RWPE1 (cell line): ENCODE measurements around the gene TTC12.

ENCODE experiments used
- CTCF ChIA-PET: fragments of 350-600 bp; sonication (Branson Sonifier 250); formaldehyde crosslinking; extraction: SDS; loops from one replicate; lab custom pipeline; 2021; lab: Yijun Ruan, JAX
- POLR2A ChIA-PET: fragments of 400-600 bp; formaldehyde crosslinking; extraction: SDS; loops from one replicate; lab custom pipeline; 2020; ENCODE audit warnings: antibody characterized with exemption; ENCODE audit not compliant: low non-redundant PET; lab: Yijun Ruan, JAX
- DNase-seq: peaks from one replicate; pipeline ENCODE4 v3.0.0; 2012; ENCODE audit warnings: low spot score
- H3K27ac ChIP-seq: fragments of 450-650 bp; 2 replicates; pipeline ENCODE4 v1.5.1; 2017
- TF ChIP-seq, protein P1 (sequence below): fragments of 450-650 bp; conservative IDR thresholded peaks from 2 replicates; pipeline ENCODE4 v1.5.1; 2017; ENCODE audit warnings: low read depth, mild to moderate bottlenecking

The TTC12 gene

GRCh38 chr11:113411536-113411935 lies 97.2 kb downstream of the TTC12 start:
- DNase-seq = no peak
- CTCF ChIA-PET = no interaction called here
- POLR2A ChIA-PET = no interaction called here
- no peak overlapping the region for H3K27ac ChIP-seq
- TF ChIP-seq, protein P1, sequence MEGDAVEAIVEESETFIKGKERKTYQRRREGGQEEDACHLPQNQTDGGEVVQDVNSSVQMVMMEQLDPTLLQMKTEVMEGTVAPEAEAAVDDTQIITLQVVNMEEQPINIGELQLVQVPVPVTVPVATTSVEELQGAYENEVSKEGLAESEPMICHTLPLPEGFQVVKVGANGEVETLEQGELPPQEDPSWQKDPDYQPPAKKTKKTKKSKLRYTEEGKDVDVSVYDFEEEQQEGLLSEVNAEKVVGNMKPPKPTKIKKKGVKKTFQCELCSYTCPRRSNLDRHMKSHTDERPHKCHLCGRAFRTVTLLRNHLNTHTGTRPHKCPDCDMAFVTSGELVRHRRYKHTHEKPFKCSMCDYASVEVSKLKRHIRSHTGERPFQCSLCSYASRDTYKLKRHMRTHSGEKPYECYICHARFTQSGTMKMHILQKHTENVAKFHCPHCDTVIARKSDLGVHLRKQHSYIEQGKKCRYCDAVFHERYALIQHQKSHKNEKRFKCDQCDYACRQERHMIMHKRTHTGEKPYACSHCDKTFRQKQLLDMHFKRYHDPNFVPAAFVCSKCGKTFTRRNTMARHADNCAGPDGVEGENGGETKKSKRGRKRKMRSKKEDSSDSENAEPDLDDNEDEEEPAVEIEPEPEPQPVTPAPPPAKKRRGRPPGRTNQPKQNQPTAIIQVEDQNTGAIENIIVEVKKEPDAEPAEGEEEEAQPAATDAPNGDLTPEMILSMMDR = no peak

DNA sequence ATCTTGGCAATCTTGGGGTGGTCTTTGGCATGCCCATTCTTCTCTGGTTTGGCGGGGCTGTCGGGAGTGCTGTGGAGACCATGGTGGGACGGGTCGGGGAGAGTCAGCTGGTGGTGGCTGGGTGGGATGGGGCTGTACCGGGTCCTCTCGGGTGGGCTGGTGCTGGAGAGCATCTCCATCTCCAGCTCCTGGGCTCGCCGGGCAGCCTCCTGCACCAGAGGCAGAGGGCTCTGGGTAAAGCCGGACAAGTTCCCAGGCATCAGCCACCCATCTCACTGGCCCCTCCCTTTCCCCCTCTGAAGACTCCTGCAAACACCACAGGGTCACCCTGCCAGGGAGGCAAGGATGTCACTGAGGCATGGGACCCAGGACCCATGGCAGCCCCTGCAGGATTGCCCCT lies 98.3 kb downstream of the TTC12 start:
- TF ChIP-seq, protein P1 = no peak
- no peak for DNase-seq
- POLR2A ChIA-PET = no interaction called here
- CTCF ChIA-PET = no interaction called here
- no peak overlapping the region for H3K27ac ChIP-seq

DNA sequence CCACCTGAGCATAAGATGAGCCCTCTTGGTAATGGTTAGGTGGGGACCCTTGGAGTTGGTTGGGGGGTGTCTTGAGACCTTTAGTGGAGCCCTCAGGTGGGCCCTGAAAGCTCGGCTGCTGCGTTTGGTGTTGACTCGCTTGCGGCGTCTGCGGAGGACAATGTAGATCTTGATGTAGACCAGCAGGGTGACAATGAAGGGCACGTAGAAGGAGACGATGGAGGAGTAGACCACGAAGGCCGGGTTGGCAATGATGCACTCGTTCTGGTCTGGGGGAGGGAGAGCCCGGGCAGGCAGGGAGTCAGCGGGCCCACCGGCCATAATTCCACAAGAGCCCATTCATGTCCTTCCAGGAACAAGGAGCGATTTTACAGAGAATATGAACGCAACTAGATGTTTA lies 101.0 kb downstream of the TTC12 start:
- CTCF ChIA-PET = no interaction called here
- POLR2A ChIA-PET = no interaction called here
- H3K27ac ChIP-seq = no peak overlapping the region
- no peak for DNase-seq
- TF ChIP-seq, protein P1 = no peak
